Astrocyte (in vitro differentiated cells and primary cell): Measurements from ENCODE around the gene HSD17B8.

ENCODE experiments used
- CTCF ChIP-seq: IDR thresholded peaks from 2 replicates; pipeline ENCODE4 v1.5.1; 2011; ENCODE audit warnings: low read depth, mild to moderate bottlenecking, inconsistent platforms, low read length, moderate library complexity; ENCODE audit not compliant: insufficient read depth
- EZH2 ChIP-seq: IDR thresholded peaks from 2 replicates; pipeline ENCODE4 v1.6.1; 2012; ENCODE audit warnings: mild to moderate bottlenecking, low read length, inconsistent platforms; ENCODE audit not compliant: insufficient read depth

GRCh38 chr6:33236852-33237251 lies 32.4 kb downstream of the HSD17B8 start:
- TF ChIP-seq CTCF (no peak), EZH2 (no peak)
